ENCODE results near the gene ADAMTS9. TPM values are rescaled to one million over a fixed set of nuclear protein-coding genes. Genes with fewer than 3 reads are reported as not detected.

The ADAMTS9 gene
- polyA plus RNA-seq, 5 donors, result 43.7 to 66.8 (median 58.7) TPM

- DNase-seq, result peak; percentile 19 to 31
Observed at GRCh38 chr3:64687086-64687780, 567 bp downstream of the ADAMTS9 start.

DNA sequence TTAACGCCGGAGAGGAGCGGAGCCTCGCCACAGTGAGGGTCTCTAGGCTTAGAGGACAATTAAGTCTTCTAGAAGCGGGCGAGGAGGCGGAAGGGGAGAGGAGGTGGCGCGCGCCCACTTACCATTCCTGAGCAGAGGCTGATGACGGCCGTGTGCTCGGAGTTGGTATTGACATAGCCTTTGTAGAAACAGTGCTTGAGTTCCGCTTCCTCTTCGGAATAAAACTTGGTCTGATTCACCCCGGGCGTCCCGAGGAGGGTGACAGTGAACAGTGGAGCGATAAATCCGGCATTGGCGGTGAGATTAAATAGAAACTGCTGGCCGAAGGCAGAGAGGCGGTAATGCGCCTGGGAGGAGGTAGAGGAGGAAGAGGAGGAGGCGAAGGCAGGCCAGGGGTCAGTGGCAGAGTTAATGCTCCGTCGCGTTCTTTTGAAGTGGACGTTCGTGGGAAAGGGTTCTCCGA lies 1.3 kb downstream of the ADAMTS9 start:
- DNase-seq, result peak in 1 of 2 donors; percentile 75

- DNase-seq, result peak; percentile 96
Observed at GRCh38 chr3:64685800-64686445, 1.9 kb downstream of the ADAMTS9 start.

DNA sequence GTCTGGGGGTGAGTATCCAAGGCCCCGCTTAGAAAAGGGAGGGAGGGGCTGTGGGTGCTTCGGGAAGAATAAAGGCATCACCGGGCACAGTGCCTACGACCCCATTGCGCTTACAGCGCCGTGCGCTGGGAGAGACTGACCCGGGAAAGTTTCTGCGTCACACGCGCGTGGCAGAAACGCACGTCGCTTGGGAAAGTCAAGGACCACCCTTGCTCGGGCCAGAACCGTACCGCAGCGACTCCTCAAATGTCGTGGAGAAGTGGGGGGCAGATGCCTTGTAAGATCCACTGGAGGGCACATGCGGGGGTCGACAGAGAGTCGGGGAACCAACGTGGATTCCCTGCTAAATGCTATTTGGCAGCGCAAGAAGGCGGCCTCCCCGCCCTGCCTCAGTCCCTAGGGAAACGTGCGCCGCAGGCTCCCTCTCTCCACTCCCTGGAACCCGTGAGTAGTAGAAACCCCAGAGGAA lies 2.4 kb downstream of the ADAMTS9 start:
- DNase-seq, result peak; percentile 74 to 75

- DNase-seq, result peak; percentile 80 to 81
Observed at GRCh38 chr3:64684715-64685261, 3.0 kb downstream of the ADAMTS9 start.

DNA sequence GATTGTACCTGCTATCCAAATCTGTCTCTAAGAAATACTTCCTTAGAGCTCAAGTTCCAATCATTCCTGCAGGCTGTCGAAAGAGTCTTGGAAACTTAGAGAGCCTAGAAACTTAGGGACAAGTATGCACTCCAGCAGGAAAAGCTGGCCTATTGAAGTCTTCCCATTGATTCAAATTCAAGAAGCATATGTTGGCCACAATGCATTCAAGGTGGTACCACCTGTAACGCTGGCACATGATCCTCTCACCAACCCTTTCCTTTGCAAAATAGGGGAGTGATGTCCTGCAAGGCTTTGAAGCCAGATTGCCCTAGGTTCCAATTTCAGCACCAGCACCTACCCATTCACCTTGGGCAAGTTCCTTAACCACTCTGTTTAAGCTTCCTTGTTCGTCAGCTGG lies 6.0 kb downstream of the ADAMTS9 start:
- no peak for DNase-seq

- no peak for DNase-seq
Observed at GRCh38 chr3:64681015-64681414, 6.8 kb downstream of the ADAMTS9 start.

DNA sequence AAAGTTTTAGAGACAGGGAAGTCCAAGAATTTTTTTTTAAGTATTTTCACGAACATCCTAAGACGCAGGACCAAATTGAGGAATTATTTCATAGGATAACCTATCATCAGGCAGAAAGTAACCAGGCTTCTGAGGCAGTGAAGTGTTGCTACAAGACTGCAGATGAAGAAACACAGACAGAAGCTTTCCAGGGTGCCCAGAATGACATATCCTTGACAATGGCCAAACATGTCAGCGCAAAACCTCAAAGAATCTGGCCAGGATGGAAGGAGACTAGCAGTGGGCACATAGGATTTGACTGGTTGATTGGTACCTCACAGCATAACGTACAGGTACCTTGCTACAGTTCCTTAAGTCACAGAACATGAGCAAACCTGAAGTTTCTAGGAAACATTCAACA lies 7.5 kb downstream of the ADAMTS9 start:
- no peak for DNase-seq

GRCh38 chr3:64677961-64678716 lies 9.7 kb downstream of the ADAMTS9 start:
- no peak for DNase-seq

DNA sequence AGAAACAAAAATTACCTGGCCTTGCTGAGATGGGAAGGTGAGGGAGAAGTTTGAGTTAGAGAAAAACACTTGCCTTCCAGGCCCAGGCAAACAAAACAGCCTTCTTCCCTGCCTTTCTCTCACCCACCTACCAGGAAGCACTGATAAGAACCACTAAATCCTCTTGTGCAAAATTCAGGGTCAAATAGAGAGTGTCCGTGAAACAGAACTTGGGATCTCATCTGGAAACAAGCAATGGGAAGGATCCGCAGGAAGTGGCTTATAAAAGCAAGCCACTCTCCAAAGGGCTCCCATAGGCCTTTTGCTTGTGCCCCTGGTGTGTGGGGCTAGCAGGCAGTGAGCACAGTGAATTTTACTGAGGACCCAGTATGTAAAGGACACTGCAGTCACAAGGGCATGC lies 11.0 kb downstream of the ADAMTS9 start:
- DNase-seq, result no peak

- DNase-seq, result no peak
Observed at GRCh38 chr3:64675687-64676247, 12.0 kb downstream of the ADAMTS9 start.

DNA sequence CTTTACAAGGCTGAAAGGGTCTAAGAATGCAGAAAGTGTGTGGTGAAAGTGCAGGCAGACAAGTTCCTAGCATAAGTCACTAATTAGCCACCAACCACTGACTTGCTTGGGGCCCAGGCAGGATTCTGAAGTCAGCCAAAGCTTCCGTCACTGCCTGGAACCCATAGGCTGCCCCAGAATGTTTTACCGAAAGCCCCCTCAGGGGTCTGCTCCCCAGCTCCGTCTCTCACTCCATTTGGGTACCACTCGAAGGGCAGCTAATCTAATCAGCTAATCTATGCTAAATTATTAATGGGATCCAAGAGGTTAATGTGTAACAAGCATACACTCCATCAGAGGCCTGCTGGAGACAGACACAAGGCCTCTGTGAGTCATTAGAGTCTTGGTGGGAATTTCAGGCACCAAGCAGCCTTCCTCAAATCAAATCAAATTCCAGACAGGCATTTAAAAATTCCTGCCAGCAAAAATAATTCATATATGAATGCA lies 13.2 kb downstream of the ADAMTS9 start:
- DNase-seq, result peak; percentile 15 to 26

DNA sequence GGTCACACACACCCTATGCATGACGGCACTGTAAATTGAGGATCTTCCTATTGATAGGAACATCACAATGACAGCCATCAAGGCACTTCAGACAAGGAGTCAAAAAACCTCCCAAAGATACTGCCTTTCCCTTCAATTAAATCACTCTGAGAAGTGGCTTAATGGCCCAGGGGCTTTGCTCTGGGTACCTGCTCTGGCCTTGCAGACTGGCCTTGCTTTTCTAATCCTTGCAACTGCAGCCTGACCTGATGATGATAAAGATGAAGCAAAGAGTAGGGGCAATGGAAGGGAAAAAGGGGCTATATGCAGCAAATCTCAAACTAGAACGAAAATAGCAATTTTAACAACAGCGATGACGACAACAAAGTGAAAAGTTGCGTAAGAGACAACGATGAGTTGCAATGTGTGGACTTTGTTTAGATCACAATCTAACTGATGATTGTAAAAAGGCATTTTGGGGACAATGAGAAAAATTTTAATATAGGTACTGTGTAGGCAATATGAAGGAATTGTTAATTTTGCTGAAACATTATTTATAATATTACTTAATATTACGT lies 14.6 kb downstream of the ADAMTS9 start:
- DNase-seq, result no peak

DNA sequence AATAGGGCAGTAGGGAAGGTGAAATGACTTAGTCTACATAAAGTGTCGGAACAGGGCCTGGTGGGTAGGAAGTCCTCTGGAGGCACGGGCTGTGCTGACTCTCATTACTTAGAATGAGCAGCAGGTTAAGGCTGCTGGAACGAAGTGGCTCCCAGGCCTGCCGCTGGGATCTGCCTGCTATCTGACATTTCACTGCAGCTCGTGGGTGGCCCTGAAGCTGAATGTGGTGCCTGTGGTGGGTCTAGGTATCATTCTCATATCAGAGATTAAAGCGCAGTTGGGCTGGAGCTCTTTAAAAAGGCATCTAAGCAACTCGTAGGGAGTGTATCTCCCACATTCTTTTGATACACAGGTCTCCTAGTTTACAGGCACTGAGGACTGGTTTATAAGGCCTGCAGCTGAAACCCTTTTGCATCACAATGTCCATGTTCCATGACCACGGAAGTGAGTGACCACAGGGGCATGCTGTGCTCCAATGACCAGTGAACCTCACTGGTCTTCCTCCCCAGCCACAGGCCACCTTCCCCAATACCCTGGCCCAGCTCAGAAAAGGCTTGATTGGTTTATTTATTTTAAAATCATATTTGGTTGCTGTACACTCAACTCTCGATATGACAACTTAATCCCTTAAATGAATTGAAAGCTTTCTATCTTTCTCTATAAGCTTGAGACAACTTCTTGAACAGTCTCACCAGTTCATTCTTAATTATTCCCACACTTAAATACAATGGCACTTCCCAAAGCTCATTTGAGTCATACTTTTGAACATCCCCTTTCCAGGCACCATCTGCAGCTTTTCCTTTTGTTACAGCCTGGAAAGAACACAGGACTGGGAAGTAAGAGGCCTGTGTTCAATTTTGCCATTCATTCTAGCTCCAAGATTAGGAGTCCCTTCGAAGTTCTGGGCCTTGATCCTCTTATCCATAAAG lies 19.0 kb downstream of the ADAMTS9 start:
- no peak for DNase-seq

GRCh38 chr3:64667887-64668581 lies 19.8 kb downstream of the ADAMTS9 start:
- DNase-seq, result no peak

DNA sequence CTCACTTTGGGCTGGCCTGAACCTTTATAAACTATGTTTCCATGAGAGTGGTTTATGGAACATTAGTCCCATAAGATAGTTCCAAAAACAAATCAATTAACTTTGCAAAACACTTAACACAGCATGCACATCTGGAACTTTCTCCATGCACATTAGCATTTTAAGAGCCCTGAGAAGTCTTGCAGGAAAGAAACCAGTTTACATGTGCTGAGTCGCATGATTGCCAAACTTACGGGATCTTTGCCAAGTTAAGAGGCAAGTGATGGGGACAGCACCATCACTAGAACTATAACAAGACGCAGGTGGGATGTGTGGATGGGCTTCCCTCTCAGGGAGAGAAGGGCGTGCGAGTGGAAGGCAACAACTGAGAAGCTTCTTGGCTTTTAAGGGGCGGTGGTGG lies 20.7 kb downstream of the ADAMTS9 start:
- DNase-seq, result peak in 1 of 2 donors; percentile 12

DNA sequence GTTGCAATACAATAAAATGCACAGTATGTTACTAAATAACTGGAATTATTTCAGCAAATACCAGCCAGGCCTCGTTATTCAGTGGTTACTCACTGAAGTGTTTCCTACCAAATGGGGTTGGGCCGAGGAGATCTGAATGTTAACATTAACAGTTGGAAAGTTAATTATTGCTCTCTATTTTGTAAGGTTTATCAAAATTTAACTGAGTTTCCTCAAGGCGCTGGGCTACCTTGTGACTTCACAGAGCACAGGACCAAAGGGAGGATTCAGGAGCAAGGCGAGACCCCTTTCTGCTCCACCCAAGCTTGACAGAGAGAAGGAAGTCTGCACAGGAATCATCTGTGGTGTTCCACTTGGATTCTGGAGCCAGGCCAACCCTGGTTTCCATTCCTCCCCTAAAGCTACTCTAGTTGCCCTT lies 21.6 kb downstream of the ADAMTS9 start:
- DNase-seq, result peak; percentile 18 to 20

GRCh38 chr3:64664397-64664796 lies 23.4 kb downstream of the ADAMTS9 start:
- no peak for DNase-seq

DNA sequence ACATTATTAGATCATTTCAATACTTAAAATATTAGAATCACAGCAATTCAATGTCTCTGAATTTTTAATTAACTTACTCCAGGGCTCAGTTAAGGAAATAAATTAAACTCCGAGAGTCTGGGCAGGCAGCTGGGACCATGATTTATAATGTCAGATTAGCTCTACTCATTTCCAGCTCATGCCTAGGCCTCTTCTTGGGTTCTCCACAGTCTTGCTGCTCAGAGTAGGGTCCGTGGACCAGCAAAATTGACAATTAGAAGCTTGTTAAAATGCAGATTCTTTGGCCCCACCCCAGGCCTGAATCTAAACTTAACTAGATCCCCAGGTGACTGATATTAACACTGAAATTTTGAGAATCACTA lies 28.2 kb downstream of the ADAMTS9 start:
- no peak for DNase-seq

DNA sequence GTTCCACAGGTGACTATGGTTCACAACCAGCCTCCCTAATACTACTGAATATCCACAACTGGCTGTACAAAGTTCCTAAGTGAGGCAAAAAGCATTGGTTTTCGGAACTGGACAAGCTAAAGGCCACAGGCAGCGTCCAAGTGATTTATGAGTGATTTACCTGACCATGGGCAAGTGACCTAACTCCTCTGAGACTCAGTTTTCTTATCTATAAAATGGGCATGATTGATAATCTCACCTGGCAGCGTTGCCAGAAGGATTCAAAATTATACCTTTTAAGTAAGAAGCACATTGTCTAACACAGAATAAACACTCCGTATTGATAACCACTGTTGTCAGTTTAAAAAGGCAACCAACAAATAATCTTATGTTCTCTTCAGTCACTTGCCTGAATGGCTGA lies 29.8 kb downstream of the ADAMTS9 start:
- DNase-seq, result no peak
